Smooth muscle cell (in vitro differentiated cells): ENCODE data around the gene EDAR. TPM values are rescaled to one million over a fixed set of nuclear protein-coding genes. Genes with fewer than 3 reads are reported as not detected.

ENCODE experiments used
- DNase-seq: peaks from one replicate; lab custom pipeline; 2025; ENCODE audit not compliant: unreplicated experiment; lab: John Stamatoyannopoulos, UW
- H2AFZ ChIP-seq: fragments of 200-600 bp; sonication (generic); 2 replicates; pipeline ENCODE4 v1.6.0; 2016; ENCODE audit warnings: antibody characterized with exemption, low read depth, mild to moderate bottlenecking
- H3F3A ChIP-seq: fragments of 200-600 bp; sonication (generic); 2 replicates; pipeline ENCODE4 v1.6.0; 2017; ENCODE audit warnings: antibody characterized with exemption, low read depth
- H3K27ac ChIP-seq: fragments of 200-600 bp; sonication (generic); 2 replicates; pipeline ENCODE4 v1.5.1; 2016; ENCODE audit warnings: low read depth, mild to moderate bottlenecking
- H3K27me3 ChIP-seq: fragments of 200-600 bp; sonication (generic); 2 replicates; pipeline ENCODE4 v1.6.1; 2016; ENCODE audit warnings: low read depth, mild to moderate bottlenecking
- H3K36me3 ChIP-seq: fragments of 200-600 bp; sonication (generic); 2 replicates; pipeline ENCODE4 v1.5.1; 2016; ENCODE audit warnings: low read depth
- H3K4me1 ChIP-seq: fragments of 200-600 bp; sonication (generic); 2 replicates; pipeline ENCODE4 v1.5.1; 2016; ENCODE audit warnings: low read depth
- H3K4me2 ChIP-seq: fragments of 200-600 bp; sonication (generic); 2 replicates; pipeline ENCODE4 v1.6.0; 2016; ENCODE audit warnings: mild to moderate bottlenecking
- H3K4me3 ChIP-seq: fragments of 200-600 bp; sonication (generic); 2 replicates; pipeline ENCODE4 v1.5.1; 2016; ENCODE audit warnings: mild to moderate bottlenecking
- H3K79me2 ChIP-seq: fragments of 200-600 bp; sonication (generic); 2 replicates; pipeline ENCODE4 v1.6.0; 2016; ENCODE audit warnings: low read depth, mild to moderate bottlenecking
- H3K9ac ChIP-seq: fragments of 200-600 bp; sonication (generic); 2 replicates; pipeline ENCODE4 v1.6.0; 2016; ENCODE audit warnings: low read depth
- H3K9me3 ChIP-seq: fragments of 200-600 bp; sonication (generic); replicated peaks from 2 replicates; pipeline ENCODE4 v1.5.1; 2016; ENCODE audit warnings: low read depth
- H4K20me1 ChIP-seq: fragments of 200-600 bp; sonication (generic); 2 replicates; pipeline ENCODE4 v1.6.0; 2016; ENCODE audit warnings: low read depth
- CTCF ChIP-seq: fragments of 200-600 bp; sonication (generic); IDR thresholded peaks from 2 replicates; pipeline ENCODE4 v1.5.1; 2017; ENCODE audit warnings: borderline replicate concordance, mild to moderate bottlenecking, antibody characterized with exemption; ENCODE audit not compliant: insufficient read depth, poor library complexity, severe bottlenecking
- WGBS: methylation state at CpG from one replicate; pipeline ENCODE4 v1.1.7; 2016; ENCODE audit warnings: low lambda C conversion rate; 5-methylcytosine and 5-hydroxymethylcytosine counted together
- polyA plus RNA-seq: library from polyadenylated mRNA; unstranded; fragments of >200 nt; fragmentation: Nextera tagmentation; extraction: Ambion mirVana; gene quantifications from 2 replicates; pipeline ENCODE4 v1.2.1, GENCODE V29; 2016
- total RNA-seq: library from RNA; depleted of rRNA; stranded (reverse); fragments of >200 nt; gene quantifications from 2 replicates; pipeline ENCODE4 v1.2.3, GENCODE V29; 2014

The EDAR gene
- total and polyA plus RNA-seq, 2 experiments from 2014 or later = 0.09 TPM; not detected in 1

- no peaks in the 10 kb centered on the region for H3F3A ChIP-seq
- H4K20me1 ChIP-seq = no peaks in the 10 kb centered on the region
- peaks cover 6% of the 10 kb centered on the region for H3K27me3 ChIP-seq
- H3K9me3 ChIP-seq = peaks cover 7% of the 10 kb centered on the region
- H3K4me1 ChIP-seq = no peaks in the 10 kb centered on the region
- H3K9ac ChIP-seq = no peak overlapping the region
- 95% methylated on average over 1 of the region's 1 CpG for WGBS
- no peak overlapping the region for H3K4me3 ChIP-seq
- no peak overlapping the region for H3K27ac ChIP-seq
- H3K79me2 ChIP-seq = no peaks in the 10 kb centered on the region
- no peaks in the 10 kb centered on the region for H3K36me3 ChIP-seq
- TF ChIP-seq CTCF = no peak
- no peak overlapping the region for H2AFZ ChIP-seq
- no peak overlapping the region for H3K4me2 ChIP-seq
- DNase-seq = no peak
Observed at GRCh38 chr2:108946442-108946841, 42.6 kb downstream of the EDAR start.

- H3K27me3 ChIP-seq = peaks cover 2% of the 10 kb centered on the region
- H3K36me3 ChIP-seq = no peaks in the 10 kb centered on the region
- H3K4me3 ChIP-seq = no peak overlapping the region
- no peaks in the 10 kb centered on the region for H3F3A ChIP-seq
- H3K9me3 ChIP-seq = peaks cover 7% of the 10 kb centered on the region
- TF ChIP-seq CTCF = no peak
- H3K9ac ChIP-seq = no peak overlapping the region
- H3K79me2 ChIP-seq = no peaks in the 10 kb centered on the region
- no peak overlapping the region for H3K4me2 ChIP-seq
- H4K20me1 ChIP-seq = no peaks in the 10 kb centered on the region
- 87% methylated on average over 5 of the region's 5 CpGs for WGBS
- H3K4me1 ChIP-seq = no peaks in the 10 kb centered on the region
- DNase-seq = no peak
- no peak overlapping the region for H3K27ac ChIP-seq
- H2AFZ ChIP-seq = no peak overlapping the region
Observed at GRCh38 chr2:108945969-108946368, 43.1 kb downstream of the EDAR start.

- TF ChIP-seq CTCF = no peak
- H3K4me3 ChIP-seq = no peak overlapping the region
Observed at GRCh38 chr2:108944601-108945331, 44.3 kb downstream of the EDAR start.

GRCh38 chr2:108943751-108944150 is 45.3 kb downstream of the EDAR start:
- no peak for TF ChIP-seq CTCF
- 54% methylated on average over 6 of the region's 6 CpGs for WGBS

More at GRCh38 chr2:108944601-108945331, 44.3 kb downstream of the EDAR start:
- H3K9ac ChIP-seq = no peak overlapping the region
- no peak overlapping the region for H3K4me2 ChIP-seq
- H3K79me2 ChIP-seq = no peaks in the 10 kb centered on the region
- H3K27ac ChIP-seq = no peak overlapping the region
- H3K36me3 ChIP-seq = no peaks in the 10 kb centered on the region
- WGBS = 82% methylated on average over 16 of the region's 16 CpGs
- no peaks in the 10 kb centered on the region for H4K20me1 ChIP-seq
- no peaks in the 10 kb centered on the region for H3K27me3 ChIP-seq
- H2AFZ ChIP-seq = no peak overlapping the region
- peaks cover 7% of the 10 kb centered on the region for H3K9me3 ChIP-seq
- no peak for DNase-seq
- no peaks in the 10 kb centered on the region for H3F3A ChIP-seq
- H3K4me1 ChIP-seq = no peaks in the 10 kb centered on the region

More at GRCh38 chr2:108943751-108944150, 45.3 kb downstream of the EDAR start:
- Histone ChIP-seq H3F3A (no peaks in the 10 kb centered on the region), H3K4me1 (no peaks in the 10 kb centered on the region), H3K27ac (no peak overlapping the region), H3K4me3 (no peak overlapping the region), H3K79me2 (no peaks in the 10 kb centered on the region), H3K27me3 (no peaks in the 10 kb centered on the region), H4K20me1 (no peaks in the 10 kb centered on the region), H3K9ac (no peak overlapping the region), H3K36me3 (no peaks in the 10 kb centered on the region), H2AFZ (no peak overlapping the region), H3K9me3 (peaks cover 7% of the 10 kb centered on the region), H3K4me2 (no peak overlapping the region)
- no peak for DNase-seq
